ENCODE measurements around the gene GLCCI1. TPM values are rescaled to one million over a fixed set of nuclear protein-coding genes. Genes with fewer than 3 reads are reported as not detected.
A peak's percentile ranks its signal among the peaks of the same experiment; 100 is the strongest.

GLCCI1 gene
- total RNA-seq, 1 donor from 2014 or later = 2.1 TPM

GRCh38 chr7:7933915-7934526 is 34.6 kb upstream of the GLCCI1 start:
- Histone ChIP-seq H3K4me3 (ENCODE audit: low read depth, low read length) (no peak overlapping the region), H3K36me3 (ENCODE audit: control insufficient read depth, insufficient read depth, low read length) (no peaks in the 10 kb centered on the region), H3K27me3 (ENCODE audit: control insufficient read depth, insufficient read depth, low read length) (no peaks in the 10 kb centered on the region)
- TF ChIP-seq CTCF (IDR thresholded peaks at IDR 0.05; ENCODE audit: insufficient read depth, low read length, severe bottlenecking) = no peak
- FAIRE-seq = peak; percentile 68
- no peak for DNase-seq (ENCODE audit: low read depth)

- H3K27me3 ChIP-seq (ENCODE audit: control insufficient read depth, insufficient read depth, low read length) = no peaks in the 10 kb centered on the region
- no peak for TF ChIP-seq CTCF (IDR thresholded peaks at IDR 0.05; ENCODE audit: insufficient read depth, low read length, severe bottlenecking)
- FAIRE-seq = no peak
- no peaks in the 10 kb centered on the region for H3K36me3 ChIP-seq (ENCODE audit: control insufficient read depth, insufficient read depth, low read length)
- DNase-seq (ENCODE audit: low read depth) = no peak
- no peak overlapping the region for H3K4me3 ChIP-seq (ENCODE audit: low read depth, low read length)
Measured at GRCh38 chr7:7934945-7935344, 33.7 kb upstream of the GLCCI1 start.

- DNase-seq (ENCODE audit: low read depth) (no peak), FAIRE-seq (no peak)
- no peak for TF ChIP-seq CTCF (IDR thresholded peaks at IDR 0.05; ENCODE audit: insufficient read depth, low read length, severe bottlenecking)
- no peak overlapping the region for H3K4me3 ChIP-seq (ENCODE audit: low read depth, low read length)
- H3K36me3 ChIP-seq (ENCODE audit: control insufficient read depth, insufficient read depth, low read length) = no peaks in the 10 kb centered on the region
- no peaks in the 10 kb centered on the region for H3K27me3 ChIP-seq (ENCODE audit: control insufficient read depth, insufficient read depth, low read length)
Measured at GRCh38 chr7:7938471-7938870, 30.1 kb upstream of the GLCCI1 start.

GRCh38 chr7:7943951-7944350 is 24.6 kb upstream of the GLCCI1 start:
- Histone ChIP-seq H3K36me3 (ENCODE audit: control insufficient read depth, insufficient read depth, low read length) (no peaks in the 10 kb centered on the region), H3K4me3 (ENCODE audit: low read depth, low read length) (no peak overlapping the region), H3K27me3 (ENCODE audit: control insufficient read depth, insufficient read depth, low read length) (no peaks in the 10 kb centered on the region)
- DNase-seq (ENCODE audit: low read depth) = peak; percentile 78
- FAIRE-seq = no peak
- no peak for TF ChIP-seq CTCF (IDR thresholded peaks at IDR 0.05; ENCODE audit: insufficient read depth, low read length, severe bottlenecking)

- no peak for TF ChIP-seq CTCF (IDR thresholded peaks at IDR 0.05; ENCODE audit: insufficient read depth, low read length, severe bottlenecking)
- Histone ChIP-seq H3K27me3 (ENCODE audit: control insufficient read depth, insufficient read depth, low read length) (no peaks in the 10 kb centered on the region), H3K36me3 (ENCODE audit: control insufficient read depth, insufficient read depth, low read length) (no peaks in the 10 kb centered on the region), H3K4me3 (ENCODE audit: low read depth, low read length) (no peak overlapping the region)
- FAIRE-seq (no peak), DNase-seq (ENCODE audit: low read depth) (peak; percentile 76)
Measured at GRCh38 chr7:7944619-7945282, 23.8 kb upstream of the GLCCI1 start.

Measured in bronchial epithelial cell (primary cell).